Lower leg skin (tissue), 3 donors: ENCODE measurements around the gene RBM4.

Experiments
- CTCF ChIP-seq, 3 donors: fragments of 450-650 bp; IDR thresholded peaks; one replicate each; pipeline ENCODE4 v1.5.1; 2016; ENCODE audit warnings: antibody characterized with exemption in 3 of 3, mild to moderate bottlenecking in 3 of 3, moderate library complexity in 2 of 3
- POLR2A ChIP-seq, 2 donors: fragments of 450-650 bp; IDR thresholded peaks; one replicate each; pipeline ENCODE4 v1.6.1; 2016 to 2017; ENCODE audit warnings: antibody characterized with exemption in 2 of 2, mild to moderate bottlenecking in 1 of 2, moderate library complexity in 1 of 2

DNA sequence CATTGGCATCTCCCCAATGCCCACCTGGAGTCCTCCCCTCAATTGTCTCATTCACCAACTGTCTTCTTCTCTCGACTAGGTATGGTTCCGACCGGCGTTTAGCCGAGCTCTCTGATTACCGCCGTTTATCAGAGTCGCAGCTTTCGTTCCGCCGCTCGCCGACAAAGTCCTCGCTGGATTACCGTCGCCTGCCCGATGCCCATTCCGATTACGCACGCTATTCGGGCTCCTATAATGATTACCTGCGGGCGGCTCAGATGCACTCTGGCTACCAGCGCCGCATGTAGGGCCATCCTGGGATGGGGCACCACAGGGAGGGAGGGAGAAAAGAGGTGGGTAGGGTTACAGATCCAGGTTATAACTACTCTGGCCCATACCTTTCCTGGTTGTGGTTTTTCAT, 12.1 kb upstream of the RBM4 start:
- TF ChIP-seq POLR2A (IDR thresholded peaks at IDR 0.05) (no peak), CTCF (IDR thresholded peaks at IDR 0.05) (no peak)
